Aorta (tissue), 5 donors: Measurements from ENCODE around the gene REELD1. TPM values are rescaled to one million over a fixed set of nuclear protein-coding genes. Genes with fewer than 3 reads are reported as not detected.

Experiments used
- ATAC-seq: fragments of 200-7000 bp; cut with Tn5 transposase; one replicate; pipeline ENCODE4 v1.9.1; 2022; ENCODE audit warnings: moderate library complexity; ENCODE audit not compliant: low FRiP score
- DNase-seq, 2 donors: peaks; one replicate each; pipeline ENCODE4 v3.0.0-alpha.2; 2020
- H3K27ac ChIP-seq, 2 donors: one replicate each; pipeline ENCODE4 v1.5.1; 2013; ENCODE audit warnings: low read length in 2 of 2, mild to moderate bottlenecking in 2 of 2, moderate library complexity in 2 of 2, control low read depth in 1 of 2, inconsistent platforms in 1 of 2, low read depth in 1 of 2
- H3K27me3 ChIP-seq, 2 donors: one replicate each; pipeline ENCODE4 v1.6.1; 2013; ENCODE audit warnings: control low read depth in 1 of 2, low read length in 1 of 2, mild to moderate bottlenecking in 1 of 2, moderate library complexity in 1 of 2; ENCODE audit not compliant: insufficient read depth in 2 of 2, control insufficient read depth in 1 of 2
- H3K36me3 ChIP-seq, 2 donors: one replicate each; pipeline ENCODE4 v1.6.1; 2013; ENCODE audit warnings: control low read depth in 1 of 2, low read length in 1 of 2, mild to moderate bottlenecking in 1 of 2; ENCODE audit not compliant: insufficient read depth in 2 of 2, control insufficient read depth in 1 of 2
- H3K4me1 ChIP-seq, 2 donors: one replicate each; pipeline ENCODE4 v1.6.1; 2013; ENCODE audit warnings: low read length in 2 of 2, control low read depth in 1 of 2, mild to moderate bottlenecking in 1 of 2, moderate library complexity in 1 of 2; ENCODE audit not compliant: insufficient read depth in 2 of 2, control insufficient read depth in 1 of 2
- H3K4me3 ChIP-seq, 2 donors: one replicate each; pipeline ENCODE4 v1.5.1; 2013; ENCODE audit warnings: low read length in 2 of 2, control low read depth in 1 of 2, mild to moderate bottlenecking in 1 of 2
- H3K9me3 ChIP-seq: one replicate; pipeline ENCODE4 v1.6.1; 2013; ENCODE audit warnings: mild to moderate bottlenecking, low read length; ENCODE audit not compliant: control insufficient read depth
- WGBS, 2 donors: extraction: QIAGEN DNeasy Blood & Tissue Kit; methylation state at CpG; one replicate each; pipeline ENCODE4 v1.1.7; 2013; 5-methylcytosine and 5-hydroxymethylcytosine counted together
- intact Hi-C, 2 donors: fragments of 100-400 bp; cut with DNase I; formaldehyde crosslinking; loops; one replicate each; pipeline versions ENCODE4 v1.14.2 to v1.15.0; 2022
- polyA plus RNA-seq, 2 donors: library from polyadenylated mRNA; stranded (reverse); fragments of 200-250 nt; gene quantifications; one replicate each; pipeline ENCODE4 v1.2.3, GENCODE V29; 2013
- total RNA-seq, 2 donors: library from RNA; stranded (reverse); fragmentation: NEBNext Ultra II Directional; extraction: Animal tissue kit (Norgen Biotek cat#: 25700); gene quantifications; one replicate each; pipeline ENCODE4 v1.2.1, GENCODE V29; 2021
- donor health status: healthy with polysubstance abuse.
- donor health status: Bipolar disorder and iron deficiency.
- donor health status: DM: no; HTN: no; CAD: no.
- donor health status: DM: no; HTN: no; CAD: no.
- donor health status: DM: yes; HTN: yes; CAD: no.

REELD1 gene
- total and polyA plus RNA-seq, 4 donors, result 0.10 to 0.63 (median 0.29) TPM; not detected in 1

DNA sequence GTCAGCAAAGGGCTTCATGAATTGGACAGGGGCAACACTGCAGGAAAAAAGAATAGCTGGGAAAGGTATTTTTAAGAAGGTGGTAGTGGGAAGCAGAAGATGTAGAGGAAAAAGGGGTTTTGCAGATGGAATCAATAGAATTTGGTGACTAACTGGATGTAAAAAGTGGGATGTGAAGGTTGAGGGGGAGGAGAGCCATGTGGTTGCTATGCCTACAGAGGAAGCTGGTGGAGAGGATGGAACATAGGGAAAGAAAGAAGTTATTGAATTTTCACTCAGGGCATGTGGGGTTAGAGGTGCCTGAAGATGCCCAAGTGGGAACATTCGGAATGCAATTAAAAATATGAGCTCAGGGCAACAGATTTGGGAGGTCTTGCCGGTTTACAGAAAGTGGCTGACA is 33.0 kb downstream of the REELD1 start:
- H3K27ac ChIP-seq, result no peak overlapping the region
- H3K36me3 ChIP-seq, result no peaks in the 10 kb centered on the region
- no peaks in the 10 kb centered on the region for H3K27me3 ChIP-seq
- no peak for ATAC-seq
- 46 to 73% methylated on average over 2 of the region's 2 CpGs for WGBS, 2 donors
- H3K4me3 ChIP-seq, result no peak overlapping the region
- intact Hi-C loops, result no loop called here
- DNase-seq, result no peak
- peaks cover 1 to 7% of the 10 kb centered on the region in 2 donors for H3K4me1 ChIP-seq
- no peaks in the 10 kb centered on the region for H3K9me3 ChIP-seq

DNA sequence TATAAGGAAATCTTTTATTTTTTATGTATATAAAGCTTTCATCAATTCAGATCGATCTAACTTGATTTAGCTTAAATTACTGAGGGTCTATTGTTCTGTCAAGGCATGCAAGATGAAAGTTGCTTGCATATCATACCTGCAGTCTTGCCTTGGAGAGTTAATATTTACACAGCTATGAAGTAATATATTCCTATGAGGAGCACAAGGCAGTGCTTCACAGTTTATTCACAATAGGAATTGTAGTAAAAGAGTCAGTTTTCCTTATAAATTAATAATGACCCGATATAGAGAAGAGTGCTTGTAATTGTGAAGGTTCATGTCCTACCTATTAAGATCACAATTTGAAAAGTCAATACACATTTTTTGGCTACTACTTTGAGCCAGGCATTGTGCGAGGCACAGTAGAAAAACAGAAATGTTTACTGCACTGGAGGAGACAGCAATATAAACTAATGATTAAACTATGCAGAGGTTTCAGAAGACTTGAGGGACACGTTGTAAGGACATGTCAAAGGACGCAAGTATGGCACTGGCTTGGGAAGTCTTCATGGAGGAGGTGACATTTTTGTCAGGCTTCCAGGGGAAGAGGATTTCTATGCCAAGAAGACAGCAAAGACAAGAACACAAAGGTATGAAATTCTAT is 38.8 kb downstream of the REELD1 start:
- DNase-seq (no peak), ATAC-seq (no peak)
- 90 to 94% methylated on average over 5 of the region's 5 CpGs for WGBS, 2 donors
- Histone ChIP-seq H3K4me3 (no peak overlapping the region), H3K9me3 (no peaks in the 10 kb centered on the region), H3K4me1 (peaks cover 0 to 1% of the 10 kb centered on the region in 2 donors), H3K27me3 (no peaks in the 10 kb centered on the region), H3K27ac (no peak overlapping the region), H3K36me3 (no peaks in the 10 kb centered on the region)
- intact Hi-C loops, result no loop called here

DNA sequence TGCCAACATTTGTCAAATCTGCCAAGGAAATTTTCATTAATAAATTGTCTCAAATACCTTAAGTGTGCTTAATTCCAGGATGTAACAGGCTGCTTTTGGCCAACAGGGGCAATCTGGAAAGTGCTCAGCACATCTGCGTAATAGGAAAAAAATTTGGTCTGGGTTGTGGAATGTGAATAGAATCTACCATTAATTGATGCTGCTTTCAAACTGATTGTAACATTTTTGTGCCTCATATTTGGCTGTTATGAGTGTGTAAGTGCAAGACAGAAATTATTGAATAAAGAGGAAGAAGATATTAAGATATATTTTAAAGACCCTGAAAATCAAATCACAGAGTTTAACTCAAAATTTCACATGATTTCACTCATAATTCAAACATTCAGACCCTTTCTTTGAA is 41.1 kb downstream of the REELD1 start:
- ATAC-seq (no peak), DNase-seq (no peak)
- intact Hi-C loops, result no loop called here
- Histone ChIP-seq H3K4me1 (no peaks in the 10 kb centered on the region), H3K9me3 (no peaks in the 10 kb centered on the region), H3K4me3 (no peak overlapping the region), H3K36me3 (no peaks in the 10 kb centered on the region), H3K27me3 (no peaks in the 10 kb centered on the region), H3K27ac (no peak overlapping the region)
- WGBS, 2 donors, result 61 to 65% methylated on average over 1 of the region's 1 CpG

DNA sequence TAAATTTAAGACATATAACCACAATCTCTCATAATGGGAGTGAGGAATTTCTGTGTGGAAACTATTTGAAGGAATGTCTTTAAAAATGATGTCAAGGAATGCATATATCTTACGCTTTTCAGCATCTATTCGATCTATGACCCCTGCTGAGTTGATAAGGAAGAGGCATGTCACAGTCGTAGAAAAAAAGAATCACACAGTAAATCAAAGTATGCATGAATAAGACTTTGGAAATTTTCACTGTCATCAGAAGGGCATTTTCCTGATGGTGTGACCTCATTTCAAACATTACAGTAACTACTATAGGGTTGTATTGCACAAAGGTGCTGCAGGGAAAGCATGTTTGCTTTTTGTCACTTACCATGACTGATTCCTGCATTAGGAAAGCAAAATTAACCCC is 41.5 kb downstream of the REELD1 start:
- no peaks in the 10 kb centered on the region for H3K9me3 ChIP-seq
- H3K4me1 ChIP-seq, result no peaks in the 10 kb centered on the region
- H3K4me3 ChIP-seq, result no peak overlapping the region
- H3K36me3 ChIP-seq, result no peaks in the 10 kb centered on the region
- intact Hi-C loops, result no loop called here
- no peak overlapping the region for H3K27ac ChIP-seq
- 56 to 57% methylated on average over 3 of the region's 3 CpGs for WGBS, 2 donors
- DNase-seq, result no peak
- no peaks in the 10 kb centered on the region for H3K27me3 ChIP-seq
- ATAC-seq, result no peak

DNA sequence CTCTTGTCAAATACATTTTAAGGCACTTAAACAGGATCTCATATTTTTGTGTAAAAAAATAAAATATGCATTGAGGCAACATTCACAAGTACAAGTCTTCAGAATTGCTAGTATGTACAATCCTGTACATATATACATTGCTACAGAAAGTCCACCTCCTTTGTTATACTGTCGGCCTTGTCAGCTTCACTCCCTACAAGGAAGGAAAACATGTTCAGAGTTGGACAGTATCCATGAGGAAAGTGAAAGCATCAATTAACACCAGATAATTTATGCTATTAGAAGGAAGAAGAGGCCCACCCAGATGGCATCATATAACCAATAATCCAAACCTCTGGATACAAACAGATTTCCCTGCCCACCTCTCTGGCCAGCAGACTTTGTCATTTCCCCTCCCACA is 42.0 kb downstream of the REELD1 start:
- Histone ChIP-seq H3K4me3 (no peak overlapping the region), H3K4me1 (no peaks in the 10 kb centered on the region), H3K9me3 (no peaks in the 10 kb centered on the region), H3K27ac (no peak overlapping the region), H3K27me3 (no peaks in the 10 kb centered on the region), H3K36me3 (no peaks in the 10 kb centered on the region)
- ATAC-seq (no peak), DNase-seq (no peak)
- intact Hi-C loops, result no loop called here
- 81% methylated on average over 1 of the region's 1 CpG for WGBS, 2 donors

DNA sequence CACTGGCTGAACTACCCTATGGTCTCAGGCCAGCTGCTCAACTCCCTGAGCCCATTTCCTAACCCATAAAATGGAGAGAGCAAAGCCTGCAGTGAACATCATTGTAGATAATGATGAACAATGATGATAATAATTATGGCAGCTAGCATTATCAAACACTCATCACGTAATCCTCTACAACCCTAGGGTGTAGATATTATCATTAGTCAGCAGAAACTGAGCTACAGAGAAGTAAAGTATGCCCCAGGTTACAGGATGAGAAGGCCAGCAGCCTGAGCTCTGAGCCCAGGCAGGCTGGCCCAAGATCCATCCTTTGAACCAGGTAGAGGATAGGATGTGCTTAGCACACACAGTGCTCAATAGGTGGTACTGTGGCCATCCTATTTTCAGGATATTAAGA is 43.2 kb downstream of the REELD1 start:
- H3K27me3 ChIP-seq, result no peaks in the 10 kb centered on the region
- H3K9me3 ChIP-seq, result no peaks in the 10 kb centered on the region
- H3K4me3 ChIP-seq, result no peak overlapping the region
- ATAC-seq (no peak), DNase-seq (no peak)
- WGBS, 2 donors, result 96 to 98% methylated on average over 1 of the region's 1 CpG
- intact Hi-C loops, result no loop called here
- no peaks in the 10 kb centered on the region for H3K4me1 ChIP-seq
- no peaks in the 10 kb centered on the region for H3K36me3 ChIP-seq
- H3K27ac ChIP-seq, result no peak overlapping the region

DNA sequence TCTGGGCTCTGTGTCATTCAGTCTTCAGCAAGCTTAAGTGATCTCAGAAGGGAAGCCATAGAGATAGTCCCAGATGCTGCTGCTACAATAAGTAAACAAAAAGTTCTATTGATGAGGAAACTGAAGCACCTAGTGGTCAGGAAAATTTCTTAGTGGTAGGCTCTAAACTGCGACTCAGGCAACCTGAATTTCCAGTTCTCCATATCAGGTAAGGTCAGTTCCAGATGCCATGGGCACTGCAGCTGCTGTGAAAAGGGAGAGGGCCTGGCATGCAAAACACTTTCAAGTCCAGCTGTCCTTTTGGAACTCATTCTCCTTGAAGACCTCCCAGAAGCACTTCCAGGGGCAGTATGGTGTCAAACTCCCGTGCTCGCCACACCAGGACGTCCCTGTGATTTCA is 46.2 kb downstream of the REELD1 start:
- H3K36me3 ChIP-seq, result peaks cover 0 to 2% of the 10 kb centered on the region in 2 donors
- H3K4me3 ChIP-seq, result no peak overlapping the region
- H3K9me3 ChIP-seq, result no peaks in the 10 kb centered on the region
- ATAC-seq (no peak), DNase-seq (no peak)
- H3K27me3 ChIP-seq, result no peaks in the 10 kb centered on the region
- no peaks in the 10 kb centered on the region for H3K4me1 ChIP-seq
- intact Hi-C loops, result no loop called here
- no peak overlapping the region for H3K27ac ChIP-seq
- 96 to 98% methylated on average over 4 of the region's 4 CpGs for WGBS, 2 donors

DNA sequence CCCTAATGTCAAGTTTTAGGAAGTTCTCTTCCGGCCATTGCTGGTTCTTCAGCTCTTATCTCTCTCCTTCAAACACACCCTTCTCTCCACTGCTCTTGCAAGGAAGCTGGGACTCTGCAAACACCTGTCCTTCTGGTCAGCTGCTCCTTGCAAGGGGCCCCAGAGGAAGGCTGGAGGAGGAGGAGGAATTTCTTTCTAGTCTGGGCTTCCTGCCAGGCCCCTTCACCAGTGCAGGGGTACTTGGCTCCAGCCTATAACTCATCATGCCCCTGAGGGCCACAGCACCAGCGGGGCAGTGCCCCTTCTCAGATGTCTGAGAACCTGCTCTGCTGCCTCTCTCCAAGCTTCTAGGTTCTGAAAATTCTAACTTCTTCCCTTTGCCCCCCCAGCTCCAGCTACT is 46.7 kb downstream of the REELD1 start:
- WGBS, 2 donors, result 95 to 96% methylated on average over 2 of the region's 2 CpGs
- ATAC-seq, result no peak

DNA sequence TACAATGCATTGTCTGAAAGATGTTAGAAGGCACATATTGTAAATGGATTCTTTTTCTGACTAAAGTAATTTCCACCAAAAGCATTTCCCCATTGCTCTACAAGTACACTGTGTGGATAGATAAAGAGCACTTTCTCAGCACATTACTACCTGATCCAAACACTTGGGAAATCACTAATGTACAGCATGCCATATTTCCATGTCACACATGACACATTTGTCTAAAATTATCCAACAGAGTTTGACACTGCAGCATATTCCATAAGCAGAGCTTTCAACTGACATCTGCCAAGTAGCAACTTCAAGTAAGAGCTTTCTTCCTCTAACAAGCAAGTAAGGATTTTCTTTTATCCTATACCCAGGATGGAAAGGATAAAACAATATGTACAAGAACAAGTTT is 49.5 kb downstream of the REELD1 start:
- Histone ChIP-seq H3K4me3 (no peak overlapping the region), H3K4me1 (no peaks in the 10 kb centered on the region), H3K9me3 (no peaks in the 10 kb centered on the region), H3K27me3 (no peaks in the 10 kb centered on the region), H3K36me3 (peaks cover 0 to 3% of the 10 kb centered on the region in 2 donors), H3K27ac (no peak overlapping the region)
- ATAC-seq (no peak), DNase-seq (no peak)
- intact Hi-C loops, result no loop called here

More for the DNA sequence above, 46.7 kb downstream of the REELD1 start:
- no peaks in the 10 kb centered on the region for H3K27me3 ChIP-seq
- no peak overlapping the region for H3K4me3 ChIP-seq
- intact Hi-C loops, result no loop called here
- H3K9me3 ChIP-seq, result no peaks in the 10 kb centered on the region
- H3K4me1 ChIP-seq, result no peaks in the 10 kb centered on the region
- no peak overlapping the region for H3K27ac ChIP-seq
- H3K36me3 ChIP-seq, result peaks cover 0 to 2% of the 10 kb centered on the region in 2 donors
- DNase-seq, result no peak
